ENCODE measurements around the gene FUZ.
"Not testable (repeated sequence)": the region's sequence is repeated elsewhere in the genome, so short reads cannot be mapped to it uniquely, and the experiment has no call there.

FUZ gene

GRCh38 chr19:49829721-49830120, 16.6 kb upstream of the FUZ start:
- DNase-seq, result no peak

- no peak for DNase-seq
Measured at GRCh38 chr19:49829200-49829599, 16.1 kb upstream of the FUZ start.

DNA sequence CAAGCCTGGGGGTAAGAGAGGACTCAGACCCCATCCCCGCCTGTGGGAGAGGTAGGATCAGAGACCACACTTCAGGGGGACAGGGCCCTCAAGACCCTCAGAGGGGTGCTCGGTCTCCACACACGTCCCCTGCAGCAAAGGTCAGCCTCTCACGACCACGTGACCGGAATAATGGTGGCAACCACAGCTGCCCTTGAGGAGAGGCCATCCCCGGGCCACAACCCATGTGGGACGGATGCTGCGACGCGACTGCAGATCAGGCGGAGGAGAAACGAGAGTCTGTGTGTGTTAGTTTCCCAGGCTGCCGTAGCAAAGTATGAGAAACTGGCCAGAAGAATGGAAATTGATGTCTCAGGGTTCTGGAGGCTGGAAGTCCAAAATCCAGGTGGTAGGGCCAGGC, 13.9 kb upstream of the FUZ start:
- no peak for DNase-seq

DNA sequence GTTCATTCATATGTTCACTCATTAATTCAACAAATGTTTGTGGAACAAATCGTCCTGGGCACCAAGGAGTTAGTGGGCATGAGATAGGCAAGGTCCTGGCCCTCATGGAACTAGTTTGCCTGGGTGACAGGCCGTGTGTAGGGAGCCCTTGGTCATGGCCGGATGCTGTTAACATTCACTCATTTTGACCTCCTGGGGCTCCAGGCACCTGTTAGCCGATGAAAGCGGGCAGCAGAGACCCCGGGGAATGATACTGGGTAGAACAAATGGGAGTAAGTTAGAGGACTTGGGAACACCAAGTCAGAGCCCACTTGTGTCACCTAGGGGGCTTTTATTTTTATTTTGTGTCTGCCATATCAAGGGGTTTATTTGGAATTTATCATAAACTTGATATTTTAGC, 11.6 kb upstream of the FUZ start:
- DNase-seq, result no peak

DNA sequence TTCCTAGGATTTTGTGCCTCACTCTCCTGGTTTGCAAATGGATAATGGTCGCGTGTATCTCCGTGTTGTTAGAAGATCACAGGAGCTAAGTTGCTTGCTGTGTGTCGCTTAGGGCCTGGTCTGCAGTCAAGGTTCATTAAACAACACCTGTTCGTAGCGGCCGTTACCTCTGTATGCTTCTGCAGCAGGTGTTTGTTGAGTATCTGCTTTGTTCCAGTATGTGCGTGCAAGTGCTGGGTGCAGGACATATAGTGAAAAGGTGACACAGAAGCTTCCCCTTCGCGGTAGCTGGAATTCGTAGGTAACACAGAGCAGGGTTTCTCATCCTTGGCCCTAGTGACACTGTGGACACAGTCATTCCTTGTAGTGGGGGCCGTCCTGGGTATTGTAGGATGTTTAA, 10.4 kb upstream of the FUZ start:
- DNase-seq, result peak; percentile 96

GRCh38 chr19:49820125-49820524, 7.0 kb upstream of the FUZ start:
- no peak for DNase-seq

- not testable (repeated sequence) for DNase-seq
Measured at GRCh38 chr19:49819452-49820115, 6.5 kb upstream of the FUZ start.

DNA sequence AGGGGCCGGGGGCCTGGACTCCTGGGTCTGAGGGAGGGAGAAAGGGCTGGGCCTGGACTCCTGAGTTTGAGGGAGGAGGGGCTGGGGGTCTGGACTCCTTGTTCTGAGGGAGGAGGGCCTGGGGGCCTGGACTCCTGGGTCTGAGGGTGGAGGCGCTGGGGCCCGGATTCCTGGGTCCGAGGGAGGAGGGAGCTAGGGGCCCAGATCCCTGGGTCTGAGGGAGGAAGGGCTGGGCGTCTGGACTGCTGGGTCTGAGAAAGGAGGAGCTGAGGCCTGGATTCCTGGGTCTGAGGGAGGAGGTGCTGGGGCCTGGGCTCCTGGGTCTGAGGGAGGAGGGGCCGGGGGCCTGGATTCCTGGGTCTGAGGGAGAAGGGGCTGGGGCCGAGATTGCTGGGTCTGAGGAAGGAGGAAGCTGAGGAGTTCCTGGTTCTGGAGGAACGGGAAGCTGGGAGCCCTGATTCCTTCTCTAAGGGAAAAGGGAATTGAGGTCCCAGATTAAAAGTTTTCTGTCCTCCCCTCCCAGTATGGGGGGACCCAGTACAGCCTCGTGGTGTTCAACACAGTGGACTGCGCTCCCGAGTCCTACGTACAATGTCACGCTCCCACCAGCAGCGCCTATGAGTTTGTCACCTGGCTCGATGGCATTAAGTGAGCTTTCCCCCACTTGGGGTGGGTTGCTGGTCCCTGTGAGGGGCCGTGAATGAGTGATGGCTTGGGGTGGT, 5.7 kb upstream of the FUZ start:
- peak; percentile 47 for DNase-seq

- peak; percentile 85 for DNase-seq
Measured at GRCh38 chr19:49817964-49818648, 5.0 kb upstream of the FUZ start, which contains the start of gene MED25. TSS of gene MED25 (plus strand) at chr19:49818289. CDS start at chr19:49818342, 53 bp downstream.

DNA sequence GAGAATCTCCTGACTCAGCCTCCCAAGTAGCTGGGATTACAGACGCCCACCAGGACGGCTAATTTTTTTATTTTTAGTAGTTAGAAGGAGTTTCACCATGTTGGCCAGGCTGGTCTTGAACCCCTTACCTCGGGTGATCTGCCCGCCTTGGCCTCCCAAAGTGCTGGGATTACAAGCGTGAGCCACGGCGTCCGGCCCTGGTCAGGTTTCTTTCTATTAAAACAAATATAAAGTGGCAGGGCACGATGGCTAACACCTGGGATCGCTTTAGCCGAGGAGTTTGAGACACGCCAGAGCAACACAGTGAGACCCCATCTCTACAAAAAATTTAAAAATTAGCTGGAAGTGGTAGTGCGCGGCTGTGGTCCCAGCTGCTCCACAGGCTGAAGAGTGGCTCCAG, 3.5 kb upstream of the FUZ start:
- DNase-seq, result no peak

GRCh38 chr19:49814010-49814409, 918 bp upstream of the FUZ start:
- no peak for DNase-seq

DNA sequence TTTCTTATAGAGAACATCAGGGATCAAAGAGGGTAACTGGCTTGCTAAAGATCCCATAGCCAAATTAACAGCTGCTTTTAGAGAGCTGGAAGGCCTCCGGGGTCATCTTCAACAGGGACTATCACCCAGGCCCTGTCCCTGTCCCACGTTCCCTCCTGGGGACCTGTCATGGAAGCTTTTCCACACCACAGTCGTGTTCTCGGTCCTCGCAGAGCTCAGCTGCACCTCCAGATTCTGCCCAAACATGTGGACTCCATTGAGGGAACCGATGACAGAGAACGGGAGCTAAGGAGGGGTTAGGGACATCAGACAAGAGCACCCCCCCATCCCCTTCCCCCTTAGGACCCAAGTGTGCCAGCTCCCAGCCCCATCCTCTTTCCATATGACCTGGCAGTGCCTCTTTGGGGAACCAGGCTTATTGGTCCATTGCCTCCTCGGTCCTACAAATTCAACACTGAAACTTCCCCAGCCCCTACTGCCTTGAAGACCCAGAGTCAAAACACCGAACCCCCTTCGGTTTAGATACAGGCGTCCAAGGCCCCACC, 568 bp downstream of the FUZ start:
- DNase-seq, result no peak

DNA sequence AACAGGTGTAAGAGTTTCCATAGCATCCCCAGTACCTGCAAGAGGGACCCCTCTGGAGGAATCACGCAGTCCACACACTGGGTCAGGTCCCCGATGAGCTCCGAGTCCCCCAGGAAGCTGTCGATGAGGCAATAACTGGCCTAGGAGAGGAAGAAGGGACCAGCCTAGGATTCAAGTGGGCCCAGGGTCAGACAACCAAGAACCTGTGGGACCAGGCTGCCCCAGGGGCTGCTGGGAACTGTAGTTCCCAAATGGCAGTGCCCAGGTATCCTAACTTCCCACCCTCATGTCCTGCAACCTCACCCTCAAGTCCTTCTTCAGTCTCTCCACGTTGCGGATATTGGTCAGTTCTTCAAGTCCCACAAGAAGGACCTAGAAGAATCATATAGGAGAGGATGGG, 1.8 kb downstream of the FUZ start:
- no peak for DNase-seq

GRCh38 chr19:49809941-49810389, 3.1 kb downstream of the FUZ start:
- no peak for DNase-seq

- DNase-seq, result no peak
Measured at GRCh38 chr19:49809160-49809940, 3.7 kb downstream of the FUZ start.

GRCh38 chr19:49808711-49809159, 4.4 kb downstream of the FUZ start:
- peak; percentile 23 for DNase-seq

- DNase-seq, result no peak
Measured at GRCh38 chr19:49807904-49808675, 5.0 kb downstream of the FUZ start.

GRCh38 chr19:49807058-49807903, 5.8 kb downstream of the FUZ start:
- no peak for DNase-seq

DNA sequence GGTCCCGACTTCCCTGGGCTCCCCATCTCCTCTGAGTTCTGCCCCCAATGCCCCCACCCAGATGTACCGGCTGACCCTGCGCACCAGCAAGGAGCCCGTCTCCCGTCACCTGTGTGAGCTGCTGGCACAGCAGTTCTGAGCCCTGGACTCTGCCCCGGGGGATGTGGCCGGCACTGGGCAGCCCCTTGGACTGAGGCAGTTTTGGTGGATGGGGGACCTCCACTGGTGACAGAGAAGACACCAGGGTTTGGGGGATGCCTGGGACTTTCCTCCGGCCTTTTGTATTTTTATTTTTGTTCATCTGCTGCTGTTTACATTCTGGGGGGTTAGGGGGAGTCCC, 6.5 kb downstream of the FUZ start:
- DNase-seq, result no peak

- no peak for DNase-seq
Measured at GRCh38 chr19:49805822-49806619, 7.1 kb downstream of the FUZ start.
